Measurements from ENCODE around the gene TCF4. TPM values are rescaled to one million over a fixed set of nuclear protein-coding genes. Genes with fewer than 3 reads are reported as not detected.

TCF4 gene
- total RNA-seq, 1 experiment from 2014 or later = 12.5 TPM

GRCh38 chr18:55221622-55222021 is 366.4 kb downstream of the TCF4 start:
- Histone ChIP-seq H3K27me3 (ENCODE audit: low read length) (no peaks in the 10 kb centered on the region), H3K79me2 (ENCODE audit: low read length) (no peaks in the 10 kb centered on the region), H3F3A (ENCODE audit: low read length, unreplicated experiment) (no peaks in the 10 kb centered on the region), H3K4me2 (ENCODE audit: low read length) (no peak overlapping the region), H3K27ac (ENCODE audit: low read length) (no peak overlapping the region), H3K9me2 (replicated peaks; ENCODE audit: low read length) (no peaks in the 10 kb centered on the region), H4K20me1 (ENCODE audit: low read length) (no peaks in the 10 kb centered on the region), H3K9ac (ENCODE audit: low read length) (no peak overlapping the region), H3K9me3 (ENCODE audit: low read length) (no peaks in the 10 kb centered on the region), H2AFZ (ENCODE audit: low read length) (no peak overlapping the region), H3K4me3 (ENCODE audit: low read length) (no peak overlapping the region), H3K36me3 (ENCODE audit: low read depth, low read length) (no peaks in the 10 kb centered on the region), H3K4me1 (ENCODE audit: insufficient read depth, low read length) (no peaks in the 10 kb centered on the region)
- intact Hi-C loops (cut with micrococcal nuclease) = no loop called here
- POLR2A ChIA-PET (ENCODE audit: unreplicated experiment) = no interaction called here
- no TSS peak for BruUV-seq (replicated peaks)
- ATAC-seq = no peak
- DNase-seq = no peak
- TF ChIP-seq EZH2 (IDR thresholded peaks at IDR 0.05; ENCODE audit: low read length, unreplicated experiment) = no peak
- no peak for TF ChIP-seq EZH2phosphoT487 (IDR thresholded peaks at IDR 0.05; ENCODE audit: borderline replicate concordance, low read length)
- no peak for TF ChIP-seq CTCF (conservative IDR thresholded peaks at IDR 0.05; ENCODE audit: low read depth, low read length)
- CTCF ChIA-PET = no interaction called here

GRCh38 chr18:55220523-55220922 is 367.5 kb downstream of the TCF4 start:
- Histone ChIP-seq H3K36me3 (ENCODE audit: low read depth, low read length) (no peaks in the 10 kb centered on the region), H2AFZ (ENCODE audit: low read length) (no peak overlapping the region), H4K20me1 (ENCODE audit: low read length) (no peaks in the 10 kb centered on the region), H3K4me1 (ENCODE audit: insufficient read depth, low read length) (no peaks in the 10 kb centered on the region), H3K4me2 (ENCODE audit: low read length) (no peak overlapping the region), H3K27me3 (ENCODE audit: low read length) (no peaks in the 10 kb centered on the region), H3K4me3 (ENCODE audit: low read length) (no peak overlapping the region), H3K27ac (ENCODE audit: low read length) (no peak overlapping the region), H3K9ac (ENCODE audit: low read length) (no peak overlapping the region), H3F3A (ENCODE audit: low read length, unreplicated experiment) (no peaks in the 10 kb centered on the region), H3K9me2 (replicated peaks; ENCODE audit: low read length) (no peaks in the 10 kb centered on the region), H3K79me2 (ENCODE audit: low read length) (no peaks in the 10 kb centered on the region), H3K9me3 (ENCODE audit: low read length) (no peaks in the 10 kb centered on the region)
- DNase-seq (no peak), ATAC-seq (no peak)
- BruUV-seq (replicated peaks) = no TSS peak
- ChIA-PET CTCF (no interaction called here), POLR2A (ENCODE audit: unreplicated experiment) (no interaction called here)
- intact Hi-C loops (cut with micrococcal nuclease) = no loop called here
- TF ChIP-seq EZH2 (IDR thresholded peaks at IDR 0.05; ENCODE audit: low read length, unreplicated experiment) (no peak), EZH2phosphoT487 (IDR thresholded peaks at IDR 0.05; ENCODE audit: borderline replicate concordance, low read length) (no peak), CTCF (conservative IDR thresholded peaks at IDR 0.05; ENCODE audit: low read depth, low read length) (no peak)

GRCh38 chr18:55219823-55220222 is 368.2 kb downstream of the TCF4 start:
- no peak for TF ChIP-seq EZH2 (IDR thresholded peaks at IDR 0.05; ENCODE audit: low read length, unreplicated experiment)
- Histone ChIP-seq H3K27ac (ENCODE audit: low read length) (no peak overlapping the region), H3K79me2 (ENCODE audit: low read length) (no peaks in the 10 kb centered on the region), H4K20me1 (ENCODE audit: low read length) (no peaks in the 10 kb centered on the region), H2AFZ (ENCODE audit: low read length) (no peak overlapping the region), H3K27me3 (ENCODE audit: low read length) (no peaks in the 10 kb centered on the region), H3K9me2 (replicated peaks; ENCODE audit: low read length) (no peaks in the 10 kb centered on the region), H3K4me2 (ENCODE audit: low read length) (no peak overlapping the region), H3F3A (ENCODE audit: low read length, unreplicated experiment) (no peaks in the 10 kb centered on the region), H3K4me3 (ENCODE audit: low read length) (no peak overlapping the region), H3K36me3 (ENCODE audit: low read depth, low read length) (no peaks in the 10 kb centered on the region), H3K4me1 (ENCODE audit: insufficient read depth, low read length) (no peaks in the 10 kb centered on the region), H3K9ac (ENCODE audit: low read length) (no peak overlapping the region), H3K9me3 (ENCODE audit: low read length) (no peaks in the 10 kb centered on the region)
- ATAC-seq (no peak), DNase-seq (no peak)
- ChIA-PET CTCF (no interaction called here), POLR2A (ENCODE audit: unreplicated experiment) (no interaction called here)
- intact Hi-C loops (cut with micrococcal nuclease) = no loop called here
- no TSS peak for BruUV-seq (replicated peaks)
